Naive thymus-derived CD4-positive, alpha-beta T cell (primary cell): ENCODE measurements around the gene ZCCHC18. TPM values are rescaled to one million over a fixed set of nuclear protein-coding genes. Genes with fewer than 3 reads are reported as not detected.
A peak's percentile ranks its signal among the peaks of the same experiment; 100 is the strongest.

ENCODE experiments used
- ATAC-seq: fragments of 150-1000 bp; cut with Tn5 transposase; 2 replicates; pipeline ENCODE4 v1.10.0; 2021; ENCODE audit warnings: mild to moderate bottlenecking, moderate library complexity
- CTCF ChIA-PET: fragments of 350-600 bp; sonication (Branson Sonifier 250); formaldehyde crosslinking; loops from one replicate; lab custom pipeline; 2021; ENCODE audit warnings: antibody characterized with exemption; lab: Charles Lee
- POLR2A ChIA-PET: fragments of 350-600 bp; sonication (Branson Sonifier 250); formaldehyde crosslinking; loops from one replicate; lab custom pipeline; 2021; ENCODE audit warnings: antibody characterized with exemption, inconsistent platforms; lab: Charles Lee
- DNase-seq, 9 donors: peaks; one replicate each; pipeline versions ENCODE4 v3.0.0 to v3.0.0-alpha.2; 2020 to 2022; ENCODE audit warnings: mixed read lengths in 1 of 9
- H3K27ac ChIP-seq: one replicate; pipeline ENCODE4 v1.7.0; 2013; ENCODE audit warnings: mild to moderate bottlenecking, low read depth, low read length, moderate library complexity
- H3K27me3 ChIP-seq, 2 donors: one replicate each; pipeline ENCODE4 v1.7.0; 2013; ENCODE audit warnings: low read length in 2 of 2, mild to moderate bottlenecking in 2 of 2, moderate library complexity in 2 of 2; ENCODE audit not compliant: control insufficient read depth in 2 of 2, insufficient read depth in 2 of 2
- H3K36me3 ChIP-seq, 3 experiments: 1 replicate in 2 of 3; 2 replicates in 1 of 3; pipeline ENCODE4 v1.7.0; 2013; ENCODE audit warnings: low read length in 3 of 3, mild to moderate bottlenecking in 3 of 3, moderate library complexity in 1 of 3; ENCODE audit not compliant: insufficient read depth in 3 of 3, control insufficient read depth in 2 of 3
- H3K4me1 ChIP-seq, 2 donors: one replicate each; pipeline ENCODE4 v1.7.0; 2013; ENCODE audit warnings: low read length in 2 of 2, mild to moderate bottlenecking in 2 of 2, moderate library complexity in 1 of 2; ENCODE audit not compliant: control insufficient read depth in 2 of 2, insufficient read depth in 2 of 2
- H3K4me3 ChIP-seq: 2 replicates; pipeline ENCODE4 v1.7.0; 2013; ENCODE audit warnings: mild to moderate bottlenecking, low read length
- H3K9me3 ChIP-seq, 3 experiments: 1 replicate in 2 of 3; 2 replicates in 1 of 3; pipeline ENCODE4 v1.7.0; 2013; ENCODE audit warnings: low read length in 3 of 3; ENCODE audit not compliant: control insufficient read depth in 2 of 3
- H3K27ac Mint-ChIP-seq, 9 donors: one replicate each; pipeline ENCODE4 v1.8.0; 2020 to 2022; ENCODE audit warnings: mixed read lengths in 9 of 9, mild to moderate bottlenecking in 8 of 9, moderate library complexity in 5 of 9, inconsistent platforms in 2 of 9
- H3K27me3 Mint-ChIP-seq, 5 donors: one replicate each; pipeline ENCODE4 v1.8.0; 2021 to 2022; ENCODE audit warnings: mixed read lengths in 5 of 5, mild to moderate bottlenecking in 1 of 5
- H3K36me3 Mint-ChIP-seq, 5 donors: one replicate each; pipeline ENCODE4 v1.8.0; 2020 to 2022; ENCODE audit warnings: mixed read lengths in 5 of 5, mild to moderate bottlenecking in 3 of 5, inconsistent platforms in 1 of 5
- H3K4me1 Mint-ChIP-seq, 7 donors: one replicate each; pipeline ENCODE4 v1.8.0; 2020 to 2022; ENCODE audit warnings: mixed read lengths in 7 of 7, mild to moderate bottlenecking in 3 of 7, inconsistent platforms in 1 of 7
- H3K4me3 Mint-ChIP-seq, 10 donors: one replicate each; pipeline ENCODE4 v1.8.0; 2020 to 2022; ENCODE audit warnings: mild to moderate bottlenecking in 10 of 10, mixed read lengths in 10 of 10, moderate library complexity in 6 of 10, inconsistent platforms in 2 of 10
- H3K9me3 Mint-ChIP-seq, 11 donors: one replicate each; pipeline ENCODE4 v1.8.0; 2020 to 2022; ENCODE audit warnings: mixed read lengths in 11 of 11, mild to moderate bottlenecking in 4 of 11, inconsistent platforms in 1 of 11, moderate library complexity in 1 of 11
- intact Hi-C, 2 donors: fragments of 100-400 bp; cut with micrococcal nuclease; formaldehyde crosslinking; loops; one replicate each; pipeline ENCODE4 v1.15.1; 2023
- polyA plus RNA-seq, 2 donors: library from polyadenylated mRNA; unstranded; fragments of 300-500 nt; fragmentation: Illumina TruSeq; gene quantifications; one replicate each; pipeline ENCODE4 v1.2.3, GENCODE V29; 2021
- total RNA-seq, 6 experiments: library from RNA in 5 of 6; stranded (reverse) in 5 of 6; gene quantifications; 1 replicate in 5 of 6; 2 replicates in 1 of 6; pipeline ENCODE4 v1.2.3 and lab custom pipeline; 2021 to 2026

ZCCHC18 gene
- total and polyA plus RNA-seq, 7 experiments from 2014 or later: 0.24 to 5.9 (median 2.2) TPM

DNA sequence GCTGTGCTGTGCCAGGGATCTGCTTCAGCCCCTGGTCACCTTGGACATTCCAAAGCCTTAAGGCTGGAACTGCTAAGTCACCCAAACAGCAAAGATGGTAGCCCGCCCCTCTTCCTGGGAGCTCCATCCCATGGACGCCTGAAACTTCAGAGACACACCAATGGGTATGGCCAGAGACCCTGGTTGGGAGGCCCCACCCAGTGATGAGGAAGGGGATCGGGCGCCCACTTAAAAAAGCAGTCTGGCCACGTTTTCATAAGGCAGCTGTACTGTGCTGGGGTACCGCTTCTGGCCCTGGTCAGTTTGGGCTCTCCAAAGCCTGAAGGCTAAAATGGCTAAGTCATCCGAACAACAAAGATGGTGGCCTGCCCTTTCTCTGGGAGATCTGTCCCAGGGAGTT is 26.8 kb upstream of the ZCCHC18 start:
- Mint-ChIP-seq H3K27ac (no peak overlapping the region), H3K4me1 (no peaks in the 10 kb centered on the region), H3K27me3 (peaks cover 0 to 9% (median 7%) of the 10 kb centered on the region in 5 donors), H3K9me3 (no peaks in the 10 kb centered on the region), H3K4me3 (no peak overlapping the region), H3K36me3 (no peaks in the 10 kb centered on the region)
- DNase-seq (no peak), ATAC-seq (no peak)
- Histone ChIP-seq H3K36me3 (no peaks in the 10 kb centered on the region), H3K4me1 (no peaks in the 10 kb centered on the region), H3K27ac (no peak overlapping the region), H3K9me3 (no peaks in the 10 kb centered on the region), H3K4me3 (no peak overlapping the region), H3K27me3 (no peaks in the 10 kb centered on the region)
- ChIA-PET CTCF (no interaction called here), POLR2A (no interaction called here)
- intact Hi-C loops: no loop called here

- Mint-ChIP-seq H3K4me1 (no peaks in the 10 kb centered on the region), H3K27ac (no peak overlapping the region), H3K27me3 (peaks cover 1 to 9% (median 7%) of the 10 kb centered on the region in 5 donors), H3K4me3 (no peak overlapping the region), H3K36me3 (no peaks in the 10 kb centered on the region), H3K9me3 (no peaks in the 10 kb centered on the region)
- no peaks in the 10 kb centered on the region for H3K27me3 ChIP-seq
- no peaks in the 10 kb centered on the region for H3K9me3 ChIP-seq
- DNase-seq (no peak), ATAC-seq (no peak)
- H3K4me1 ChIP-seq: no peaks in the 10 kb centered on the region
- no peak overlapping the region for H3K27ac ChIP-seq
- intact Hi-C loops: no loop called here
- CTCF ChIA-PET: no interaction called here
- POLR2A ChIA-PET: no interaction called here
- H3K4me3 ChIP-seq: no peak overlapping the region
- no peaks in the 10 kb centered on the region for H3K36me3 ChIP-seq
Measured at GRCh38 chrX:104085919-104086318, 26.4 kb upstream of the ZCCHC18 start.

DNA sequence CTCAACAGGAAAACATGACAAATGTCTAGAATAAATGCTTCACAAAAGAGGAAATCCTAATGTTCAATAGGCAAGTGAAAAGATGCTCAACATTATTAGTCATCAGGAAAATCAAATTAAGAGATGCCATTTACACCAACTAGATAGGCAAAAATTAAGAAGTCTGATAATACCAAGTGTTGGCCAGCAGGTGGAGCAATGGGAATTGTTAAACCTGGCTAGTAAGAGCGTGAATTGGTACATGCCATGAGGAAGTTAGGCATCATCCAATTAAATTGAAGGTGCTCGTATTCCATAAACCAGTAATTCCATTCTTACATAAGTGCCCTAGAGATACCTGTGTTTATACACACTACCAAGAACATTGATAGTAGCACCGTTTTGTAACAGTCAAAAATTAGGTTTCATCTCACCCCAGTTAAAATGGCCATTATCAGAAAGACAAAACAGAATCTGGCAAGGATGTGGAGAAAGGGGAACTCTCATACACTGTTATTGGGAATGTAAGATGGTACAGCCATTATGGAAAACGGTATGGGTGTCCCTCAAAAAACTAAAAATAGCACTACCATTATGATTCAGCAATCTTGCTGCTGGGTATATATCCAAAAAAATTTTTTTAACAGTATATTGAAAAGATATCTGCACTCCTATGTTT is 14.0 kb upstream of the ZCCHC18 start:
- H3K4me1 ChIP-seq: no peaks in the 10 kb centered on the region
- ATAC-seq: peak; percentile 81
- H3K4me3 ChIP-seq: no peak overlapping the region
- no peaks in the 10 kb centered on the region for H3K36me3 ChIP-seq
- no peak overlapping the region for H3K27ac ChIP-seq
- no peaks in the 10 kb centered on the region for H3K4me1 Mint-ChIP-seq
- no peaks in the 10 kb centered on the region for H3K36me3 Mint-ChIP-seq
- peak in 7 of 9 donors; percentile 30 to 65 (median 54) for DNase-seq
- H3K27ac Mint-ChIP-seq: no peak overlapping the region
- intact Hi-C loops: loop anchor here (1.0 kb wide), 3 partner anchors 15 to 173 kb away; no protein-coding TSS in a partner anchor
- H3K9me3 ChIP-seq: no peaks in the 10 kb centered on the region
- H3K27me3 ChIP-seq: no peaks in the 10 kb centered on the region
- ChIA-PET CTCF (interaction anchor here (1.1 to 3.2 kb wide), 7 partner anchors 15 to 51 kb away, joined by 3 to 22 read pairs (median 5); partner anchors contain the start of gene ZCCHC18), POLR2A (interaction anchor here (1.9 kb wide), 1 partner anchor 13 kb away, joined by 4 read pairs; no protein-coding TSS in a partner anchor)
- H3K9me3 Mint-ChIP-seq: no peaks in the 10 kb centered on the region
- peaks cover 0 to 27% (median 0%) of the 10 kb centered on the region in 5 donors for H3K27me3 Mint-ChIP-seq
- no peak overlapping the region for H3K4me3 Mint-ChIP-seq

GRCh38 chrX:104098919-104099318 is 13.4 kb upstream of the ZCCHC18 start:
- Mint-ChIP-seq H3K36me3 (no peaks in the 10 kb centered on the region), H3K27ac (peak overlapping the region in 1 of 9 donors; percentile 20), H3K9me3 (no peaks in the 10 kb centered on the region), H3K27me3 (peaks cover 0 to 21% (median 0%) of the 10 kb centered on the region in 5 donors), H3K4me1 (no peaks in the 10 kb centered on the region), H3K4me3 (no peak overlapping the region)
- ChIA-PET POLR2A (interaction anchor here (1.9 kb wide), 1 partner anchor 12 kb away, joined by 4 read pairs; no protein-coding TSS in a partner anchor), CTCF (interaction anchor here (0.6 to 3.2 kb wide), 9 partner anchors 14 to 172 kb away, joined by 3 to 22 read pairs (median 4); partner anchors contain the start of gene ZCCHC18)
- DNase-seq: no peak
- H3K4me3 ChIP-seq: no peak overlapping the region
- H3K4me1 ChIP-seq: no peaks in the 10 kb centered on the region
- intact Hi-C loops: loop anchor here (1.0 kb wide), 3 partner anchors 14 to 172 kb away; no protein-coding TSS in a partner anchor
- no peaks in the 10 kb centered on the region for H3K36me3 ChIP-seq
- H3K27me3 ChIP-seq: no peaks in the 10 kb centered on the region
- H3K9me3 ChIP-seq: no peaks in the 10 kb centered on the region
- H3K27ac ChIP-seq: no peak overlapping the region
- no peak for ATAC-seq

DNA sequence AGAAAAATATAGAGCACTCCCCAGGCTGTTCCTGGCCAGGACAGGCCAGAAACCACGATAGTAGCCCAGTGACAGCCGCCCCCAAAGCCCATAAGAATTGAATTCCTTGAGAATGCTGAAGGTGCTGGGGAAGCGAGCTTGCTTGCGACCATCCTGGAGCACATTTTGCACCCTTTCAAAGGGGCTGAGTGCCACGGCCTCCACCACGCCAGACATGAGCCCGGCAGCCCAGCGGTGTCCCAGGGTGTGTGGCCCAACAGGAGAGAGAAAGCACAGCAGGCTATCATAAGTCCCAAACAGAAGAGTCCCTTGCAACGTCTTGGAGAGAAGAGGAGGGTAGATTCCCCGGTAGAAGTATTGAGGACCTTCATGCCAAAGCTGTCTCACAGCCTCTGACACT is 7.6 kb upstream of the ZCCHC18 start:
- no peaks in the 10 kb centered on the region for H3K9me3 ChIP-seq
- H3K9me3 Mint-ChIP-seq: no peaks in the 10 kb centered on the region
- no peaks in the 10 kb centered on the region for H3K27me3 ChIP-seq
- CTCF ChIA-PET: no interaction called here
- H3K27me3 Mint-ChIP-seq: peaks cover 0 to 1% (median 0%) of the 10 kb centered on the region in 5 donors
- H3K36me3 ChIP-seq: no peaks in the 10 kb centered on the region
- ATAC-seq: no peak
- H3K4me1 Mint-ChIP-seq: peaks cover 0 to 7% (median 0%) of the 10 kb centered on the region in 7 donors
- H3K4me3 Mint-ChIP-seq: no peak overlapping the region
- no peak overlapping the region for H3K27ac Mint-ChIP-seq
- POLR2A ChIA-PET: no interaction called here
- no peak overlapping the region for H3K4me3 ChIP-seq
- H3K36me3 Mint-ChIP-seq: no peaks in the 10 kb centered on the region
- no peak overlapping the region for H3K27ac ChIP-seq
- H3K4me1 ChIP-seq: peaks cover 2 to 20% of the 10 kb centered on the region in 2 donors
- DNase-seq: no peak
- intact Hi-C loops: no loop called here

DNA sequence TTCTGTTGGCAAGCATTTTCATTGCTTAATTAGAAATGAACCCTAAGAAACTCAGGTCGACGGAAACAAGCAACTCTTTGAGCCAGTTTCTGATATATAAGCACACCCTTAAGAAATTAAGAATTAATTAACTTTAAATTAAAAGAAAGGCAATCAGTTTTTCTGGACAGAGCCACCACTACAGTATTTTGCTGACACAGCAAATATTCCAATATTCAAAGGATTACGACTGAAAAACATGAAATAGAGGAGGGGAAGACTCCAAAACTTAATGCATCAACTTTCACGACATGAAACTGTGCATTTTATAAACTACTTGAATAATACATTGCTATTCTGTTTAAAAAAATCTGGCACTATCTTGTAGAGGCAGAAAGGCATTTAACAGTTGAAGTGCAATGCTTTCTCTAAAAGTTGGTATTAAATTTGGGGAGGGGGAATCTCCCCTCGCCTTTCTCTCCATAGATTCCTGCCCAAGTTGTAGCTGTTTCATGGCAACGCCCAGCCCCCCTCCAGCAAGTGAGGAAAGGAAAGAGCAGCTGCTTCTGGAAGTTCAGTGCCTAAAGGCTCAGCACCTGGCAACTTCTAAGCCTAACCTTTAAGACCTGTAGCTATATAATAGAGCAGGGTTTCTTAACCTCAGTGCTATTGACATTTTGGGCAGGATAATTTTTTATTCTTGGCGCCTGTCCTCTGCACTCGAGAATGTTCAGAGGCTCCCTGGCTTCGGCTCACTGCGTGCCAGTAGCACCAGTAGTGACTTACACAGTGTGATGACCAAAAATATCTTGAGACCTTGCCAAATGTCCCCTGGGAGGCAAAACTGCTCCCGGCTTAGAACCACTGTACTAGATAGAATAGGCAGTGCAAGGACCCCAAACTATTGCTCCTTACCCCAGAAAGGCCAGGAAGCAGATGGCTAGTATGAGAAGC is 6.7 kb upstream of the ZCCHC18 start:
- no peak for DNase-seq
- Histone ChIP-seq H3K9me3 (no peaks in the 10 kb centered on the region), H3K27ac (no peak overlapping the region), H3K4me3 (no peak overlapping the region), H3K36me3 (no peaks in the 10 kb centered on the region), H3K4me1 (peaks cover 10 to 26% of the 10 kb centered on the region in 2 donors), H3K27me3 (no peaks in the 10 kb centered on the region)
- H3K4me3 Mint-ChIP-seq: no peak overlapping the region
- ChIA-PET CTCF (no interaction called here), POLR2A (no interaction called here)
- no peaks in the 10 kb centered on the region for H3K27me3 Mint-ChIP-seq
- intact Hi-C loops: no loop called here
- no peak for ATAC-seq
- H3K36me3 Mint-ChIP-seq: no peaks in the 10 kb centered on the region
- H3K4me1 Mint-ChIP-seq: peaks cover 0 to 11% (median 7%) of the 10 kb centered on the region in 7 donors
- H3K9me3 Mint-ChIP-seq: no peaks in the 10 kb centered on the region
- no peak overlapping the region for H3K27ac Mint-ChIP-seq
